ENCODE measurements around the gene OLFM2.
"Not testable (repeated sequence)": the region's sequence is repeated elsewhere in the genome, so short reads cannot be mapped to it uniquely, and the experiment has no call there.

Gene OLFM2

DNA sequence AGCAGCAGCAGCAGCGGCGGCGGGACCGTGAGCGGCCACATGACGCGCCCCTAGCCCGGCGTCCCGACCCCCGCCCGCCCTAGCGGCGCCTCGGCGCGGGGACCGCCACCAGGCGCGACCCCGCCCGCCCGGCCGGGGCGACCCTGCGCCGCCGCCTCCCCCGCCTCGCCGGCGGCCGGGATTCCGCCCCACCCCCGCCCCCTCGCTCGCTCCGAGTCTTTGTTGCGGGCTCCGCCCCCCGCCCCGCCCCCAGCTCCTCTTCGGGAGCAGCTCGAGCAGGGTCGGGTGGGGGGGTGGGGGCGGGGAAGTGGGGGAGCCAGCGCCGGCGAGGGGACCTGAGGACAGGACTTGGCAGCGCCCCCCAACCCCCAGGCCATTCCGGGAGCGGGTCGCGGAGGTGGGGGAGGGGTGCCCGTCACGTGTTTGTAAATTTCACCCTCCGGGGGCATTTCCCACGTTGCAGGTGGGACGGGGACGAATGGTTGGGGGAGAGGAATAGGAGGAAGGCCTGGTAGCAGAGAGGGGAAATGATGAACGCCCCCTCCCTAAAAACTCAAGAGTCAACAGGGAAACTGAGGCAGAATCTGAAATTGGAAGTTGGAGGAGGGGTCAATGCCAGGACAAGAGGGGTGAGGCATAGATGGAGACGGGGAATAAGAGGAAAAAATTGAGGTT is at the start of gene OLFM2:
Gene OLFM2, minus strand, starts transcription at position 190 of the 675 bp plus-strand sequence. Its CDS starts 149 bp downstream, at position 41.
- DNase-seq, result no peak

DNA sequence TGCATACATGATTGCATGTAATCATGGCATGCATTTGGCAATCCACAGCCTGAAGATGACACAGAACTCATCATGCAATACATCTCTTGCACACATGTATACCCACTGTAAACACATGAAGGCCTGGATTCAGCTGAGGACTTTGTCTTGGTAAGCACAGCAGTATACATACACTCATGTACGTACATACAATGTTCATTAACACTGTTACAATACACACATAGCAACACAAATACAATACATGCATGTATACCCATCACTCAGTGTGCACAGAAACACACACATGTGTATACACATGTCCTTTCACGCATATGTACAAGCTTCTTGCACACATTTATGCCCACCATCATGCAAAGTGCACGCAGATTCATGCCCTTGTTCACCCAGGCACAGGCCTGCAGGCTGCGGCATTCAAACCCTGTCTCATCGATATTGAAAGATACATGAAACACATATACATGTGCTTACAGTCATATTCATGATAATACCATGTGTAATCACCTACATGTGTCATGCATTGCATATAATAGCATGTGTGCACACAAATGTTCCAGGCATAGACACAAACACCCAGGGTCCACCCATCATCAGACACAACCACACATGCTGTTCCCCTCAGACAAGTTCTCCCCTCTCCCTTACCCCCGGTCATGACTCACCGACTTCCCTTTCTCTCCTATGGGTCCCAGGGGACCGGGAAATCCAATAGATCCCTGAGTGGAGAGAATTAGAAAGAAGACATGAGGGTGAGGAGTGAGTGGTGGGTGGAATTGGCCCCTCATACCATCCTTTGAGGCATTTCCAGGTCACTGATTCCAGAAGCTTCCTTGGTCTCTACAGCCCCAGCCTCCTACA is 45.3 kb upstream of the OLFM2 start:
- DNase-seq, result no peak

DNA sequence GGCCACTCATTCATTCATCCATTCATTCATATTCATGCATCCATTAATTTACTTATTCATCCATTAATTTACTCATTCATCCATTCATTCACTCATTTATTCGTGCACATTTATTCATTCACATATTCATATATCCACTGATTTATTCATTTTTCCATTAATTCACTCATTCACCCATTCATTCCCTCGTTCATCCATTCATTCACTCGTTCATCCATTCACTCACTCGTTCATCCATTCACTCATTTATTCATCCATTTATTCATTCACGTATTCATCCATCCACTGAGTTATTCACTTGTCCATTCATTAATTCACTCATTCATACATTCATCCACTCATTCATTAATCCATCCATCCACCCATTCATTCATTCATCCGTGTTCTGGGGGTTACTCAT is 35.8 kb upstream of the OLFM2 start:
- DNase-seq, result no peak

DNA sequence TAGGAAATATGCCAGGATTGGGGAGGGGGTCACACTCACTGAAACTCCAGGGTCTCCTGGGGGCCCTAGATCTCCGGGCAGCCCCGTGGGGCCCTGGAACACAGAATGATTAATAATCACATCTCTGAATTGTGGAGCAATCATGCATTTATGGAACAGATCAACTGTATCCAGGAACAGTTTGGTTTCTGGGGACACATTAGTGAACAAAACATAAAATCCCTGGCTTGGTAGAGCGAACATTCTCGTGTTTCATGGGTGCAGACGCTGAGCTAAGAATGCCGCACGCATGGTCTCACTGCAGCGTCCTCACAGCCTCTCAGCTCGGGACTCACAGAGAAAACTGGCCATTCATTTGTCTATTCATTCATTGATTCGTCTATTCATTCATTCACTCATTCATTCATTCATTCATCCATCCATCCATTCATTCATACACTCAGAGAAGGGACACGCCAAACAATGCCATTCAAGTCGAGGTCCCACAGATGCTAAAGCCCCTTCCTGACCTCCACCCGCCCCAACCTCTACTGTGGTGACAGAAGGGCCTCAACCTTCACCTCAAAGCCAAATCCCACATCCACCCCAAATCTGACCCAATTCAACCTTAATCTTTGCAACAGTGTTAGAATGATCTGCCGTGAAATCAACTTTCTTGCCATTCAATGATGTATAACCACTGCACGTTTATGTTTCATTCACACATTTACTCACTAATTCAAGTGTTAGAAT is 35.0 kb upstream of the OLFM2 start:
- no peak for DNase-seq

DNA sequence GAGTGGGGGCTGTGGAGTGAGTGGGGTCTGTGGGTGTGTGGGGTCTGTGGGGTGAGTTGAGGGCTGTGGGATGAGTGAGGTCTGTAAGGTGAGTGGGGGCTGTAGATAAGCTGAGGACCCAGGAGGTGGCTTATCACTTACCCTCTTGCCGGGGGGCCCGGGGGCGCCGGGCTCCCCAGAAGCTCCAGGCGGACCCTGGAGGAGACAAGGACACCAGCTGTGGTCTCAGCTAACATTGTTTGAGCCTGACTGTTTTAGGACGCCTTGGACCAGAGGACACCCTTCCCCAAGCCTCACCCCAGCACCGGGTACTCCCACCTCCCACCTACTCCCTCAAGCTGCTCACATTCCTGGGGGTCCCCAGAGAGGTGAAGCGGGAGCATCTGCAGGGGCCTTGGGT is 34.2 kb upstream of the OLFM2 start:
- DNase-seq, result no peak

DNA sequence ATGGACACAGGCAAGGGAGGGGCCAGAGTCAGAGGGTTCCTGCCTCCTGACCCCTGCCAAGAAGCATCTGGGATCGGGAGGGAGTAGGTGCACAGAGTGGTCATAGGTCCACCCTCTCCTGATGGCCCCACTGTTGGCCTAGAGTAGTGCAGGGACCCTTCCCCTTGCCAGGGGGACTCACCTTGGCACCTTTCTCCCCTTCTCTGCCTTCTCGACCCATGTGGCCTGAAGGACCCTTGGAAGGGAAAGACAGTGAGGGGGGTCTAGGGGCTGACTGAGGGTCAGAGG is 33.3 kb upstream of the OLFM2 start:
- DNase-seq, result no peak

DNA sequence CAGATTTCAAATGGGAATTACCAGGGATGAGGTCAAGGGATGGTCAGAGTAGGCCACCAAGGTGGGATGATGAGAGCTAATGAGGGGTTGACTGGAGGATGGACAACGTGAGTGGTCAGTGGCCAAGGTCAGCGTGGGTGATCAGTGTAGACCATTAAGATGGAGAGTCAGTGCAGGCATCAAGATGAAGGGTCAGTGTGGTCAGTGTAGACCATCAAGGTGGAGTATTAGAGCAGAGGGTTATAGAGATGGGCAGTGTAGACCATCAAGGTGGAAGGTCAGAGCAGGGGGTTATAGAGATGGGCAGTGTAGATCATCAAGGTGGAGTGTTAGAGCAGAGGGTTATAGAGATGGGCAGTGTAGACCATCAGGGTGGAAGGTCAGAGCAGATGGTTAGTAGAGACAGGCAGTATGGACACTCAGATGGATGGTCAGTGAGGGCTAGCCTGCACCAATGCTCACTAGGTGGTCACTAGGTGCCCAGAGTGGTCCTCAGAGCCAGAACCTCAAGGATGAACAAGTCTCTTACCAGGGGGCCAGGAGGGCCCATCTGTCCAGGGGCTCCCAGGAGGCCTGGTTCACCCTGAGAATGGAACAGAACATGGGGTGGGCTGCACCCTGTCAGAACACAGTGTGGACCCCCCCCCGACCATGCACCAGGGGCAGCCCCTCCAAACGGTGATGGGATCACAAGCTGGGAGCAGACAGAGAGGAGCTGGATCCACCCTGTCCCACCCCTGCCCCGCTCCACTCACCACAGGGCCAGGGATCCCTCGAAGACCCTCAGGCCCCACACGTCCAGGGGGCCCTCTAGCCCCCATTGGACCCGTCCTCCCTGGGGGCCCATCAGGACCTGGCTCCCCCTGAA is 32.7 kb upstream of the OLFM2 start:
- no peak for DNase-seq

DNA sequence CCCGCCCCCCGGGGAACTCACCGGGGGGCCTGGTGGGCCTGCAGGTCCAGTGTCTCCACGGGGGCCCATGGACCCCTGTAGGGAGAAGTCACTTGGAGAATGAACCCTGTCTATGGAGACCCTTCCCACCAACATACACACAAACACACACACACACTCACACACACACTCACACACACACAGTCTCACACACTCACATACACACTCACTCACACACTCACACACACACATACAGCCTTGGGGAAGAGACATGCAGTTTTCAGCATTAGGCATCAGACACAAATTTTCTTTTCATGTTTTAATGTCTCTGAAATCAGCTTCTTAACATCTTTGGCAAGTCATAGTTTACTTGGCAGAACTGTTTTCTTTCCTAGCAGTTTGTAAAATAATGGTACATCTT is 31.0 kb upstream of the OLFM2 start:
- no peak for DNase-seq

DNA sequence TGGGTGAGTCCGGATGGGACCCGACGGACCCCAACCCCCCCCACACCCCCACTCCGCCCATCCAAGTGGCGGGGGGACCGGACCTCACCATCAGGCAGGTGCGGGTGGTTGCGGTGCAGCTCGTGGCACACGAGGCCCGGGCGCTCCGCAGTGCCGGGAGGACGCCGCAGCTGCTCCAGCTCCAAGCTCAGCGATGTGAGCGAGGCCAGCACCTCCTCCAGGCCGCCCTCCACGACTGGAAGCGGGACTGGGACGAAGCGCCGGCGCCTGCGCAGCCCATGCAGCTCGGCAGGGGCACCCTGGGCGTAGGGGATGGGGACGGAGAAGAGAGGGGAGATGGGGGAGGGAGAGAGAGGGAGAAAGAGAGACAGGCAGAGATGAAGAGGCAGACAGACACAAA is 30.1 kb upstream of the OLFM2 start:
- DNase-seq, result no peak

DNA sequence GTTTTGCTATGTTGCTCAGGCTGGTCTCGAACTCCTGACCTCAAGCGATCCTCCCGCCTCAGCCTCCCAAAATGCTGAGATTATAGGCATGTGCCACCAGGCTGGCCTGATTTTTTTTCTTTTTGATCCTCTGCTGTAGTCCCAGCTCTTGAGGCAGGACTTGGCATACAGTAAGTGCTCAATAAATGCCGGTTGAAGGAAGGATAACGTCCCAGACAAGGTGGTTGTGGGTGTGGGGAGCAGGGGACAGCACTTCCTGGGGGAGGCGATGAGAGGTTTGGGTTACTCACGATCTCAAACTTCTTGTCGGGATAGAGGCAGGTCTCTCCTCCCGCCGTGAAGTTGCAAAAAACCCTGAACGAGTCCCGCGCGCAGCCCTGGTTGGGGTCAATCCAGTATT is 29.7 kb upstream of the OLFM2 start:
- no peak for DNase-seq

DNA sequence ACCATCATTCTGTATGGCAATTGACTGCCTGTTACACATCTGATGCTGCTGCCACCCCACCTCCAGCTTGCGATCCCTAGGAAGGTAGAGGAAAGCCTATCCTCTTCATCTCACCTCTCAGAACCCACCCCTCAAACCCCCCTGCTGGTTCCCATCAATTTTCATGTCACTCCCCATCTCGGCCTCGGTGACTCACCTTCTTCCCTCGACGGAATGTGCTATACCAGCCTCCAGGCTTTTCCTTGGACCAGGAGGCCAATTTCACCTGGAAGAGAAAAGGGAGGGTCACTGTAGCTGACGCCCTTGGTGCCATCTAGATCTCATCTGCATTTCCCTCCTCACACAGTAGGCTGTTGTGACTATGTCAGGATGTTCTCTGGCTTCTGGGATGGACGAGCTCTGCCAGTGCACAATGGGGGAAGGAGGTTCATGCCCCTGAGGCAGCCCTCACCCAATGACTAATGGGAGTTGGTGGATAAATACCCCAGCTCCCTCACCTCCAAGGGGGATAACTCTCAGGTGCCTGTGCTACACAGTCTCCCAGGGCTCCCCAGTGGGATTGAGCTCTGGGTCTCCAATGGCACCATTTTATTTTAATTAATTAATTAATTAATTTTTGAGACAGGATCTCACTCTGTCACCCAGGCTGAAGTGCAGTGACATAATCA is 26.4 kb upstream of the OLFM2 start:
- DNase-seq, result no peak

DNA sequence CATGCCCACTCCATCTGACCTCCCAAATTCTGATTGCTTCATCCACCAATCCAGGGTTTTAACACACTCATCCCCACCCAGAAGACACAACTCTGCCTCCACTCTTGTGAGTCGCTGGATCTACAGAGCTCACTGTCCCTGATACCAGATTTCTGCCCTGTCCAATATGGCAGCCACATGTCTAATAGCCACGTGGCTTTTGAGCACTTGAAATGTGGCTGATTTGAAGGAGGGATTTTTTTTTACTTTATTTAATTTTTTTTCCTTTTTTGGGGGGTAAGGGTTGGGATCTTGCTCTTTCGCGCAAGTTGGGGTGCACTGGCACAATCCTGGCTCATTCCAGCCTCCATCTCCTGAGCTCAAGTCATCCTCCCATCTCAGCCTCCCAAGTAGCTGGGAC is 24.8 kb upstream of the OLFM2 start:
- DNase-seq, result no peak

DNA sequence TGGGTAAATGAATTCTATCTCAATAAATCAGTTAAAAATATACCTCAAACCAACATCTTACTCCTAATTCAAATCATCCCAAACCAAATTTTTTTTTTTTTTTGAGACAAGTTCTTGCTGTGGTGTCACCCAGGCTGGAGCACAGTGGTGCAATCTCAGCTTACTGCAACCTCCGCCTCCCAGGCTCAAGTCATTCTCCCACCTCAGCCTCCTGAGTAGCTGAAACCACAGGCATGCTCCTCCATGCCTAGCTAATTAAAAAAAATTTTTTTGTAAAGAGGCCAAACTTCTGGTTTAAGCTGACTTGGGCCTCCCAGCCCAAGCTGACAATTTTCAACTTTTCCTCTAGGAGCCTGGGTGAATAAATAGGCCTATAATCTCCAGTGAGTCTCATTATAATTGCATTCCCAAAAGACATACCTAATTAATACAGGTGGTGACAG is 22.1 kb upstream of the OLFM2 start:
- no peak for DNase-seq

DNA sequence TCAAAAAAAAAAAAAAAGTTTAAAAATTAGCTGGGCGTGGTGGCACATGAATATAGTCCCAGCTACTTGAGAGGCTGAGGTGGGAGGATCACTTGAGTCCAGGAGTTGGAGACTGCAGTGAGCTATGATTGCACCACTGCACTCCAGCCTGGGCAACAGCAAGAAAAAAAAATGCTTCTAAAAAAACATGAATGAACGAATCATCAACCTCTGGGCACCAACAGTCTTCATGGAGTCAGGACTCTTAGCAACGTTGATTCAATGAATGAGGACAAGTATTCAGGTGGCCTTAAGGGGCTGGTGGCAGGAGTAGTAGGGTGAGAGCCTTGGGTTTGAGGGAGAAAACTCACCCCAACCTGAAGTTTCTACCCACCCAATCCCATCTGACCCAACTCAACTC is 20.6 kb upstream of the OLFM2 start:
- no peak for DNase-seq

DNA sequence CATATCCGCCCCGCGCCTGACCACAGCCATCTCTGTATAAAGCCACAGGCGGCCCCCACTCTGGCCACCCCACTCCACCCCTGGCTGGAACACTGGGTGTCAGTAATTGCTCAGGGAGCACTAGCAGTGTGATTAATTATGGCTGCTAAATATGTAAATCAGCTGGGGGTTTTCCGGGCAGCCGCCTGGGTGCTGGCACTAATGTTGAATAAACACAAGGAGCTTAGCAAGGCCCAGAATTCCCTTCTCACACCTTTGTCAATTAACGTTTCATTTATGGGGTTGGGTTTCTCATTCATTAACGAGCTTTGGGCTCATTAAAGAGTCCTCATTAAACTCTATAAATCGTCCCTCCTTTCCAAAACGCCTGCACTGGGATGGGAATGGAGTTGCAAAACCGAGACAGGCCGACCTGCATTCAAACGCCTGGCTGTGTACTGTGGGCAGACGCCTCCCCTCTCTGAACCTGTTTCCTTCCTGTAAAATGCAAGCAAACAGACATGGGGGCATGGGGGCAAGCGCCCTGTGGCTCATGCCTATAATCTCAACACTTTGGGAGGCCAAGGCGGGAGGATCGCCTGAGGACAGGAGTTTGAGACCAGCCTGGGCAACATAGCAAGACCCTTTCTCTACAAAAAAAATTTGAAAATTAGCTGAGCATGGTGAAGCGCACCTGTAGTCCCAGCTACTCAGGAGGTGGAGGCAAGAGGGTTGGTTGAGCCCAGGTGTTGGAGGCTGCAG is 17.7 kb upstream of the OLFM2 start:
- DNase-seq, result no peak

DNA sequence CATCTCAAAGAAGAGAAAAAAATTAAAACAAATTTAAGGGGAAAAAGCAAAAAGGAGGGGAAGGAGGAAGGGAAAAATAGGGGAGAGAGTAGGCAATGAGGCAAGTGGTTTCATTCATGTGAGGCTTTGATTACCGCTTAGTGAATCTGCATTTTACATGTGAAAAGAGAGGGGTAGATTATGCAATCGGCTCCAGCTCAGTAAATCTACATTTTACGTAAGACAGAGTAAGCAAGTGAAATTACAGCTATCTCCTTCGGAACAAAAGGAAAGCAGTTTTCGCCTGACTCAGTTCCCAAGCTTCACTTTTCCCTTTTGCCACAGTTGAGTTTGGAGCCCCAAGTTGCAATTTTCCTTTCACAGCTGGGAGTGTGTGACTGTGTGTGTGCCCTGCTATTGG is 16.0 kb upstream of the OLFM2 start:
- no peak for DNase-seq

DNA sequence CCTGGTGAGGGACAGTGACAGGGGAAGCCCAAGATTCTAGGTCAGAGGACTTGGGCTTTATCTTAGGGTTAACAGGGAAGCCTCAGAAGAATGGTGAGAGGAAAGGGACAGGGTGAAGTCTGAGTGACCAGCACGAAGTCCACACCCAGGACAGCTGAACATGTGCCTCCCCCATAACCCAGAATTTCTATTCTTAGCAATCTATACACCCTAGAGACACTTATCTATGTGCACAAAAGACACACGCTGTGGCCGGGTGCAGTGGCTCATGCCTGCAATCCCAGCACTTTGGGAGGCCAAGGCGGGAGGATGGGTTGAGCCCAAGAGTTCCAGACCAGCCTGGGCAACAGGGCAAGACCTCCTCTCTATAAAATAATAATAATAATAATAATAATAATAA is 11.1 kb upstream of the OLFM2 start:
- no peak for DNase-seq

DNA sequence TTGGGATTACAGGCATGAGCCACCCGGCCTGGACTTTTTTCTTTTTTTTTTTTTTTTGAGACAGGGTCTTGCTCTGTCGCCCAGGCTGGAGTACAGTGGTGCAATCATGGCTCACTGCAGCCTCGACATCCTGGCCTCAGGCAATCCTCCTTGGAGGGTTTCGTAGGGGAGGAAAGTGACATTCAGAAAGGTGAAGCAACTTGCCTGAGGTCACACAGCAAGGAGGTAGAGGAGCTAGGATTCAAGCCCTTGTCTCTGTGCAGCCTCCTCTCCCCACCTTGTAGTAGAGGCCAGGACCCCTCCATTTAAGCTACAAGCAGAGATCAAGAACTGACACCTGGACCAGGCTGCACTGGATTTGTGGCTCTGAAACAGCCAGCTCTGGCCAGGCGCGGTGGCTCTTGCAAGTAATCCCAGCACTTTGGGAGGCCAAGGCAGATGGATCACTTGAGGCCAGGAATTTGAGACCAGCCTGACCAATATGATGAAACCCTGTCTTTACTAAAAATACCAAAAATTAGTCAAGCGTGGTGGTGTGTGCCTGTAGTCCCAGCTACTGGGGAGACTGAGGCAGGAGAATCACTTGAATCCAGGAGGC is 10.3 kb upstream of the OLFM2 start:
- DNase-seq, result not testable (repeated sequence)

DNA sequence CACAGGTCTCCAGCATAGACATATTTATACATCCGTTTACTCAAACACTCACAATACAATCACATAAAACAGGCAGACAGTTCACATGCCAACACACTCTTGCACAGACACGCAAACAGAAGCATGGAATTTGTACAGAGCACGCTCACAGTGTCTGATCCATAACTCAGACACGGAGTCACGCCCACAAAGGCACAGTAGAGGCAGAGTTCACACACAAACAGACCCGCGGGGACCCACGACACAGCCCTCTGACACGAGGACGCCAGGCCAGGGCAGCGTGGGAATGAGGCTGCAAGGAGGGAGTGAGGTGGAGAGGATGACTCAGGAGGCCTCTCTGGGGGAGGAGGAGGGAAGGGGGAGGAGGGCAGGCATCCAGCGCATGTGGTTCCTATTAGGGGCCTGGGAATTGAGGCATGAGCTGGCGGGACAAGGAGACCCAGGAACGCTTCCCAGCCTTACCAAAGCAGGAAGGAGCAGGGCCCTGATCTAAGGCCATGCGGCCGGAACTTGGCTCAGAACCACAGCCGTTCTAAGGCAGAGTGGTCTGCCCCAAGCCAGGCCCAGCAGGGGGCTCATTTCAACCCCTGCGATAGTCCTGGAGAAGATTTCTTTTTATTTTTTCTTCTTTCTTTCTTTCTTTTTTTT is 9.1 kb upstream of the OLFM2 start:
- DNase-seq, result peak in 1 of 2 experiments; percentile 76

DNA sequence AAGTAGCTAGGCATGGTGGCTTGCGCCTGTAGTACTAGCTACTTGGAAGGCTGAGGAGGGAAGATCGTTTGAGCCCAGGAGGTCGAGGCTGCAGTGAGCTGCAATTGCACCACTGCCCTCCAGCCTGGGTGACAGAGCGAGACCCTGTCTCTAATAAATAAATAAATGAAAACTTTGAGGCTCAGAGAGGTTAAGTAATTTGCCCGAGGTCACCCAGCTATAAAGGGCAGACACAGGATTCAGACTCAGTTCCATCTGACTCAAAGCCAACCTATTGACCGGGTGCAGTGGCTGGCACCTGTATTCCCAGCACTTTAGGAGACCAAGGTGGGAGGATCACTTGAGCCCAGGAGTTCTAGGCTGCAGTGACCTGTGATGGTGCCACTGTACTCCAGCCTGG is 7.4 kb upstream of the OLFM2 start:
- no peak for DNase-seq

DNA sequence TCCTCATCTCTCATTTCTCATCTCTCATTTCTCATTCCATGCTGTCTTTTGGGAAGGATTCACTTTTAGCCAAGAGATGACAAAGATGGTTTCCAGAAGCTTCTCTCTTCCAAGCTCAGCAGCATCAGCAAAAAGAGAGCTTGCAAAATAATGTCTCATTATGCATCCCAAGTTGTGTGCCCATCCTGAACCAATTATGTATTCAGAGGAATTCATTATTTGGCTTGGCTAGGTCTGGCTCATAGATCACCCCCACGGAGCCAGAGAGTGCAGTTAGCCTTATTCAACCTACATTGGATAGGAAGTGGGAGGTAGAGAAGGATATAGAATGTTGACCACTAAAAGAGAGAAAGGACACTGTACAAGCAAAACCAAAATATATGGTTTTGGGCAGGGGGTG is 5.4 kb upstream of the OLFM2 start:
- no peak for DNase-seq

Measured in NCI-H446 (cell line).